Transverse colon (tissue), 4 donors: ENCODE data around the gene FDX1. TPM values are rescaled to one million over a fixed set of nuclear protein-coding genes. Genes with fewer than 3 reads are reported as not detected.

ENCODE experiments used
- DNase-seq: peaks from one replicate; pipeline ENCODE4 v3.0.0-alpha.2; 2019
- H3K27ac ChIP-seq, 4 donors: fragments of 200-600 bp; sonication (generic); 2 replicates each; pipeline ENCODE4 v1.5.1; 2016 to 2018; ENCODE audit warnings: inconsistent platforms in 4 of 4
- H3K27me3 ChIP-seq: fragments of 200-600 bp; sonication (generic); 2 replicates; pipeline ENCODE4 v1.5.1; 2017; ENCODE audit warnings: inconsistent platforms
- H3K36me3 ChIP-seq, 4 donors: fragments of 200-600 bp; sonication (generic); 2 replicates each; pipeline ENCODE4 v1.5.1; 2017 to 2019; ENCODE audit warnings: inconsistent platforms in 4 of 4
- H3K4me1 ChIP-seq, 4 donors: fragments of 200-600 bp; sonication (generic); 2 replicates each; pipeline ENCODE4 v1.5.1; 2017 to 2020; ENCODE audit warnings: inconsistent platforms in 4 of 4
- H3K4me3 ChIP-seq, 4 donors: fragments of 200-600 bp; sonication (generic); 1 replicate in 1 of 4; 2 replicates in 3 of 4; pipeline versions ENCODE4 v1.5.1 to v1.6.1; 2017 to 2019; ENCODE audit warnings: inconsistent platforms in 4 of 4
- H3K9me3 ChIP-seq, 2 donors: fragments of 200-600 bp; sonication (generic); 2 replicates each; pipeline ENCODE4 v1.5.1; 2017 to 2019; ENCODE audit warnings: inconsistent platforms in 2 of 2
- CTCF ChIP-seq, 5 experiments: fragments of 200-600 bp in 3 of 5; fragments of 450-650 bp in 2 of 5; sonication (generic) in 3 of 5; IDR thresholded peaks; 1 replicate in 2 of 5; 2 replicates in 3 of 5; pipeline ENCODE4 v1.5.1; 2016 to 2017; ENCODE audit warnings: antibody characterized with exemption in 5 of 5, inconsistent platforms in 3 of 5, mild to moderate bottlenecking in 2 of 5, moderate library complexity in 1 of 5
- EP300 ChIP-seq: sonication (generic); formaldehyde crosslinking; IDR thresholded peaks from one replicate; pipeline ENCODE4 v1.6.1; 2017; ENCODE audit warnings: antibody characterized with exemption, low read depth
- POLR2A ChIP-seq: fragments of 450-650 bp; IDR thresholded peaks from one replicate; pipeline ENCODE4 v1.6.1; 2016; ENCODE audit warnings: antibody characterized with exemption, mild to moderate bottlenecking, moderate library complexity
- POLR2AphosphoS5 ChIP-seq, 3 donors: sonication (generic); formaldehyde crosslinking; IDR thresholded peaks; one replicate each; pipeline ENCODE4 v1.6.1; 2016; ENCODE audit warnings: antibody characterized with exemption in 3 of 3
- WGBS, 2 donors: methylation state at CpG; one replicate each; pipeline ENCODE4 v1.1.5; 2018; ENCODE audit warnings: low coverage in 1 of 2; 5-methylcytosine and 5-hydroxymethylcytosine counted together
- in situ Hi-C, 4 donors: fragments of 200-750 bp; cut with MboI; loops; one replicate each; pipeline versions ENCODE4 v1.15.0 to v1.15.1; 2017; ENCODE audit warnings: low sequenced_read_pairs in 3 of 4, low pct_ligation_motif_present in 1 of 4, low pct_unique_long_range_greater_than_20kb in 1 of 4
- intact Hi-C: fragments of 100-400 bp; cut with DNase I; formaldehyde crosslinking; loops from one replicate; pipeline ENCODE4 v1.15.1; 2023; ENCODE audit warnings: low total_unique reads
- total RNA-seq, 4 donors: library from RNA; depleted of rRNA; stranded (reverse); fragments of >200 nt; gene quantifications; one replicate each; pipeline ENCODE4 v1.1.0, GENCODE V29; 2016

FDX1 gene
- total RNA-seq, 4 donors from 2014 or later = 25.4 to 28.9 (median 26.8) TPM

- DNase-seq = no peak
- no peaks in the 10 kb centered on the region for H3K36me3 ChIP-seq
These were observed 48.7 kb downstream of the FDX1 start for GRCh38 chr11:110478410-110478809.

GRCh38 chr11:110479108-110480101, 49.7 kb downstream of the FDX1 start:
- in situ Hi-C loops = no loop called here

More at GRCh38 chr11:110478410-110478809, 48.7 kb downstream of the FDX1 start:
- no peaks in the 10 kb centered on the region for H3K9me3 ChIP-seq
- TF ChIP-seq EP300 (no peak), POLR2AphosphoS5 (IDR thresholded peaks at IDR 0.05) (no peak), CTCF (IDR thresholded peaks at IDR 0.05) (no peak), POLR2A (no peak)
- no peak overlapping the region for H3K27ac ChIP-seq
- intact Hi-C loops (no loop called here), in situ Hi-C loops (no loop called here)
- peaks cover 0 to 6% (median 0%) of the 10 kb centered on the region in 4 donors for H3K4me1 ChIP-seq
- H3K27me3 ChIP-seq = no peaks in the 10 kb centered on the region
- no peak overlapping the region for H3K4me3 ChIP-seq
- 85 to 100% methylated on average over 4 to 12 of the region's 12 CpGs for WGBS, 2 donors

GRCh38 chr11:110481523-110481922, 51.8 kb downstream of the FDX1 start:
- in situ Hi-C loops (no loop called here), intact Hi-C loops (no loop called here)
- Histone ChIP-seq H3K4me3 (no peak overlapping the region), H3K9me3 (no peaks in the 10 kb centered on the region), H3K36me3 (no peaks in the 10 kb centered on the region), H3K27ac (no peak overlapping the region), H3K4me1 (peaks cover 0 to 3% (median 0%) of the 10 kb centered on the region in 4 donors), H3K27me3 (no peaks in the 10 kb centered on the region)
- DNase-seq = no peak
- WGBS, 2 donors = 90 to 100% methylated on average over 2 to 5 of the region's 5 CpGs
- no peak for TF ChIP-seq POLR2A
- no peak for TF ChIP-seq EP300
- no peak for TF ChIP-seq CTCF (IDR thresholded peaks at IDR 0.05)
- no peak for TF ChIP-seq POLR2AphosphoS5 (IDR thresholded peaks at IDR 0.05)

More at GRCh38 chr11:110479108-110480101, 49.7 kb downstream of the FDX1 start:
- DNase-seq = no peak
- peak overlapping the region in 1 of 4 donors; percentile 19 for H3K27ac ChIP-seq
- no peaks in the 10 kb centered on the region for H3K27me3 ChIP-seq
- TF ChIP-seq POLR2AphosphoS5 (IDR thresholded peaks at IDR 0.05) (no peak), CTCF (IDR thresholded peaks at IDR 0.05) (no peak), POLR2A (no peak), EP300 (no peak)
- H3K36me3 ChIP-seq = no peaks in the 10 kb centered on the region
- 68 to 83% methylated on average over 1 to 5 of the region's 5 CpGs for WGBS, 2 donors
- no peak overlapping the region for H3K4me3 ChIP-seq
- H3K4me1 ChIP-seq = peaks cover 0 to 6% (median 0%) of the 10 kb centered on the region in 4 donors
- intact Hi-C loops = no loop called here
- H3K9me3 ChIP-seq = no peaks in the 10 kb centered on the region

GRCh38 chr11:110486156-110486555, 56.4 kb downstream of the FDX1 start:
- no peak overlapping the region for H3K4me3 ChIP-seq
- WGBS, 2 donors = 66 to 69% methylated on average over 3 to 4 of the region's 4 CpGs
- H3K4me1 ChIP-seq = no peaks in the 10 kb centered on the region
- no peaks in the 10 kb centered on the region for H3K9me3 ChIP-seq
- H3K27me3 ChIP-seq = no peaks in the 10 kb centered on the region
- intact Hi-C loops (no loop called here), in situ Hi-C loops (no loop called here)
- no peak overlapping the region for H3K27ac ChIP-seq
- TF ChIP-seq POLR2A = no peak
- TF ChIP-seq CTCF (IDR thresholded peaks at IDR 0.05) = no peak
- TF ChIP-seq POLR2AphosphoS5 (IDR thresholded peaks at IDR 0.05) = no peak
- no peak for TF ChIP-seq EP300
- DNase-seq = no peak
- H3K36me3 ChIP-seq = no peaks in the 10 kb centered on the region
